CD4-positive, alpha-beta T cell treated with Interleukin-12 subunit alpha and Interleukin-12 subunit beta, for 1 hour (primary cell): Measurements from ENCODE around the gene CLTCL1.
"Not testable (repeated sequence)": the region's sequence is repeated elsewhere in the genome, so short reads cannot be mapped to it uniquely, and the experiment has no call there.

ENCODE experiments used
- DNase-seq: peaks from one replicate; pipeline ENCODE4 v3.0.0-alpha.2; 2020

The CLTCL1 gene

GRCh38 chr22:19291580-19292457 is at the start of gene CLTCL1:
TSS of gene CLTCL1 (minus strand) at chr22:19291719. CDS start at chr22:19291641, 78 bp downstream.
- DNase-seq = peak; percentile 78

GRCh38 chr22:19337137-19337536 is 45.6 kb upstream of the CLTCL1 start:
- DNase-seq = no peak

- DNase-seq = no peak
Observed at GRCh38 chr22:19336133-19337075, 44.9 kb upstream of the CLTCL1 start.

- no peak for DNase-seq
Observed at GRCh38 chr22:19331975-19332374, 40.5 kb upstream of the CLTCL1 start.

- DNase-seq = no peak
Observed at GRCh38 chr22:19331474-19331873, 40.0 kb upstream of the CLTCL1 start.

- no peak for DNase-seq
Observed at GRCh38 chr22:19330865-19331418, 39.4 kb upstream of the CLTCL1 start.

GRCh38 chr22:19330205-19330604 is 38.7 kb upstream of the CLTCL1 start:
- not testable (repeated sequence) for DNase-seq

GRCh38 chr22:19329454-19329853 is 37.9 kb upstream of the CLTCL1 start:
- no peak for DNase-seq

GRCh38 chr22:19325296-19325948 is 33.9 kb upstream of the CLTCL1 start:
- DNase-seq = no peak

- DNase-seq = not testable (repeated sequence)
Observed at GRCh38 chr22:19323420-19323819, 31.9 kb upstream of the CLTCL1 start.

- DNase-seq = no peak
Observed at GRCh38 chr22:19321757-19322156, 30.2 kb upstream of the CLTCL1 start.

- not testable (repeated sequence) for DNase-seq
Observed at GRCh38 chr22:19320136-19320535, 28.6 kb upstream of the CLTCL1 start.

- no peak for DNase-seq
Observed at GRCh38 chr22:19319281-19319680, 27.8 kb upstream of the CLTCL1 start.

GRCh38 chr22:19317865-19318264 is 26.3 kb upstream of the CLTCL1 start:
- DNase-seq = no peak

GRCh38 chr22:19307872-19308271 is 16.4 kb upstream of the CLTCL1 start:
- no peak for DNase-seq

GRCh38 chr22:19306535-19306934 is 15.0 kb upstream of the CLTCL1 start:
- not testable (repeated sequence) for DNase-seq

- DNase-seq = no peak
Observed at GRCh38 chr22:19304547-19304946, 13.0 kb upstream of the CLTCL1 start.

GRCh38 chr22:19303785-19304184 is 12.3 kb upstream of the CLTCL1 start:
- DNase-seq = no peak

GRCh38 chr22:19295733-19296132 is 4.2 kb upstream of the CLTCL1 start:
- no peak for DNase-seq

GRCh38 chr22:19292458-19293230 is 1.1 kb upstream of the CLTCL1 start:
- no peak for DNase-seq

GRCh38 chr22:19291218-19291579 is 320 bp downstream of the CLTCL1 start:
- peak; percentile 17 for DNase-seq
